ENCODE results near the gene RAB7B. TPM values are rescaled to one million over a fixed set of nuclear protein-coding genes. Genes with fewer than 3 reads are reported as not detected.

The RAB7B gene
- total RNA-seq, 1 donor from 2014 or later: not detected

GRCh38 chr1:206035027-206035426 lies 31.8 kb upstream of the RAB7B start:
- no peak for DNase-seq
- Mint-ChIP-seq H3K27ac (no peak overlapping the region), H3K4me1 (peaks cover 19% of the 10 kb centered on the region), H3K9me3 (no peaks in the 10 kb centered on the region), H3K36me3 (ENCODE audit: low read depth) (no peaks in the 10 kb centered on the region), H3K4me3 (peak overlapping the region; percentile 29), H3K27me3 (peaks cover 63% of the 10 kb centered on the region)
- intact Hi-C loops (cut with micrococcal nuclease): no loop called here

GRCh38 chr1:206032380-206033140 lies 29.4 kb upstream of the RAB7B start:
- intact Hi-C loops (cut with micrococcal nuclease): no loop called here
- Mint-ChIP-seq H3K4me3 (no peak overlapping the region), H3K27ac (no peak overlapping the region), H3K27me3 (peaks cover 62% of the 10 kb centered on the region), H3K4me1 (peaks cover 6% of the 10 kb centered on the region), H3K36me3 (ENCODE audit: low read depth) (no peaks in the 10 kb centered on the region), H3K9me3 (no peaks in the 10 kb centered on the region)
- DNase-seq: no peak

- peaks cover 61% of the 10 kb centered on the region for H3K27me3 Mint-ChIP-seq
Measured at GRCh38 chr1:206030714-206031113, 27.5 kb upstream of the RAB7B start.

GRCh38 chr1:206030191-206030590 lies 27.0 kb upstream of the RAB7B start:
- intact Hi-C loops (cut with micrococcal nuclease): loop anchor here (1.0 kb wide), 1 partner anchor 76 kb away; no protein-coding TSS in a partner anchor
- H3K4me3 Mint-ChIP-seq: no peak overlapping the region
- no peak overlapping the region for H3K27ac Mint-ChIP-seq
- no peaks in the 10 kb centered on the region for H3K36me3 Mint-ChIP-seq (ENCODE audit: low read depth)
- DNase-seq: no peak
- H3K27me3 Mint-ChIP-seq: peaks cover 58% of the 10 kb centered on the region
- no peaks in the 10 kb centered on the region for H3K9me3 Mint-ChIP-seq
- H3K4me1 Mint-ChIP-seq: peaks cover 5% of the 10 kb centered on the region

More at GRCh38 chr1:206030714-206031113, 27.5 kb upstream of the RAB7B start:
- H3K36me3 Mint-ChIP-seq (ENCODE audit: low read depth): no peaks in the 10 kb centered on the region
- H3K4me3 Mint-ChIP-seq: no peak overlapping the region
- H3K4me1 Mint-ChIP-seq: peaks cover 6% of the 10 kb centered on the region
- H3K27ac Mint-ChIP-seq: no peak overlapping the region
- H3K9me3 Mint-ChIP-seq: no peaks in the 10 kb centered on the region
- DNase-seq: peak; percentile 92
- intact Hi-C loops (cut with micrococcal nuclease): loop anchor here (1.0 kb wide), 1 partner anchor 76 kb away; no protein-coding TSS in a partner anchor

GRCh38 chr1:206029484-206029883 lies 26.3 kb upstream of the RAB7B start:
- no peak overlapping the region for H3K4me3 Mint-ChIP-seq
- H3K27ac Mint-ChIP-seq: no peak overlapping the region
- H3K36me3 Mint-ChIP-seq (ENCODE audit: low read depth): no peaks in the 10 kb centered on the region
- no peaks in the 10 kb centered on the region for H3K9me3 Mint-ChIP-seq
- DNase-seq: no peak
- intact Hi-C loops (cut with micrococcal nuclease): no loop called here
- peaks cover 52% of the 10 kb centered on the region for H3K27me3 Mint-ChIP-seq
- no peaks in the 10 kb centered on the region for H3K4me1 Mint-ChIP-seq

GRCh38 chr1:206025283-206025820 lies 22.2 kb upstream of the RAB7B start:
- no peak for DNase-seq
- Mint-ChIP-seq H3K4me1 (peaks cover 7% of the 10 kb centered on the region), H3K27me3 (peaks cover 49% of the 10 kb centered on the region), H3K36me3 (ENCODE audit: low read depth) (no peaks in the 10 kb centered on the region), H3K4me3 (no peak overlapping the region), H3K9me3 (no peaks in the 10 kb centered on the region), H3K27ac (no peak overlapping the region)
- intact Hi-C loops (cut with micrococcal nuclease): no loop called here

GRCh38 chr1:206023695-206024094 lies 20.5 kb upstream of the RAB7B start, which contains the start of gene CTSE:
CTSE (minus strand) TSS chr1:206023895; CDS start chr1:206023791, 104 bp downstream.
- no peak for DNase-seq
- peaks cover 7% of the 10 kb centered on the region for H3K4me1 Mint-ChIP-seq
- H3K9me3 Mint-ChIP-seq: no peaks in the 10 kb centered on the region
- H3K27ac Mint-ChIP-seq: no peak within 1 kb of the TSS
- H3K36me3 Mint-ChIP-seq (ENCODE audit: low read depth): no peaks in the 10 kb centered on the region
- intact Hi-C loops (cut with micrococcal nuclease): no loop called here
- H3K4me3 Mint-ChIP-seq: no peak within 1 kb of the TSS
- peaks cover 47% of the 10 kb centered on the region for H3K27me3 Mint-ChIP-seq

GRCh38 chr1:206022766-206023165 lies 19.6 kb upstream of the RAB7B start:
- Mint-ChIP-seq H3K27ac (no peak overlapping the region), H3K9me3 (no peaks in the 10 kb centered on the region), H3K27me3 (peaks cover 46% of the 10 kb centered on the region), H3K36me3 (ENCODE audit: low read depth) (no peaks in the 10 kb centered on the region), H3K4me1 (peaks cover 7% of the 10 kb centered on the region), H3K4me3 (no peak overlapping the region)
- no peak for DNase-seq
- intact Hi-C loops (cut with micrococcal nuclease): no loop called here

- no peaks in the 10 kb centered on the region for H3K9me3 Mint-ChIP-seq
- DNase-seq: no peak
- H3K4me3 Mint-ChIP-seq: no peak overlapping the region
- intact Hi-C loops (cut with micrococcal nuclease): no loop called here
- no peaks in the 10 kb centered on the region for H3K36me3 Mint-ChIP-seq (ENCODE audit: low read depth)
- peaks cover 7% of the 10 kb centered on the region for H3K4me1 Mint-ChIP-seq
- peaks cover 41% of the 10 kb centered on the region for H3K27me3 Mint-ChIP-seq
- H3K27ac Mint-ChIP-seq: no peak overlapping the region
Measured at GRCh38 chr1:206021626-206022365, 18.6 kb upstream of the RAB7B start.

GRCh38 chr1:206021008-206021625 lies 17.9 kb upstream of the RAB7B start:
- peaks cover 37% of the 10 kb centered on the region for H3K27me3 Mint-ChIP-seq
- no peak overlapping the region for H3K27ac Mint-ChIP-seq
- H3K9me3 Mint-ChIP-seq: no peaks in the 10 kb centered on the region
- DNase-seq: no peak
- H3K4me3 Mint-ChIP-seq: no peak overlapping the region
- peaks cover 7% of the 10 kb centered on the region for H3K4me1 Mint-ChIP-seq
- no peaks in the 10 kb centered on the region for H3K36me3 Mint-ChIP-seq (ENCODE audit: low read depth)
- intact Hi-C loops (cut with micrococcal nuclease): no loop called here

- Mint-ChIP-seq H3K4me3 (no peak overlapping the region), H3K4me1 (peaks cover 7% of the 10 kb centered on the region), H3K9me3 (no peaks in the 10 kb centered on the region), H3K36me3 (ENCODE audit: low read depth) (no peaks in the 10 kb centered on the region), H3K27ac (no peak overlapping the region), H3K27me3 (peaks cover 32% of the 10 kb centered on the region)
- intact Hi-C loops (cut with micrococcal nuclease): no loop called here
- DNase-seq: no peak
Measured at GRCh38 chr1:206020393-206021007, 17.3 kb upstream of the RAB7B start.

- no peak for DNase-seq
- H3K4me3 Mint-ChIP-seq: no peak overlapping the region
- intact Hi-C loops (cut with micrococcal nuclease): no loop called here
- no peaks in the 10 kb centered on the region for H3K9me3 Mint-ChIP-seq
- H3K4me1 Mint-ChIP-seq: peaks cover 18% of the 10 kb centered on the region
- peaks cover 16% of the 10 kb centered on the region for H3K27me3 Mint-ChIP-seq
- H3K27ac Mint-ChIP-seq: no peak overlapping the region
- H3K36me3 Mint-ChIP-seq (ENCODE audit: low read depth): no peaks in the 10 kb centered on the region
Measured at GRCh38 chr1:206015071-206015470, 11.9 kb upstream of the RAB7B start.

- no peaks in the 10 kb centered on the region for H3K9me3 Mint-ChIP-seq
- H3K27me3 Mint-ChIP-seq: peaks cover 16% of the 10 kb centered on the region
- no peak overlapping the region for H3K27ac Mint-ChIP-seq
- H3K36me3 Mint-ChIP-seq (ENCODE audit: low read depth): no peaks in the 10 kb centered on the region
- no peak for DNase-seq
- intact Hi-C loops (cut with micrococcal nuclease): no loop called here
- H3K4me3 Mint-ChIP-seq: no peak overlapping the region
- peaks cover 18% of the 10 kb centered on the region for H3K4me1 Mint-ChIP-seq
Measured at GRCh38 chr1:206014601-206015000, 11.4 kb upstream of the RAB7B start.

Measured in activated CD4-positive, alpha-beta T cell treated with anti-CD3 and anti-CD28 coated beads, Interleukin-2, amount 10 ng/mL, durations not matched to agents 24 days and 14 days (primary cell).